Sigmoid colon (tissue), 7 donors: ENCODE measurements around the gene FKBP6. TPM values are rescaled to one million over a fixed set of nuclear protein-coding genes. Genes with fewer than 3 reads are reported as not detected.
A peak's percentile ranks its signal among the peaks of the same experiment; 100 is the strongest.

Experiments used
- DNase-seq: peaks from one replicate; pipeline ENCODE4 v3.0.0-alpha.2; 2019
- H3K27ac ChIP-seq, 4 donors: fragments of 200-600 bp; sonication (generic); one replicate each; pipeline ENCODE4 v1.5.1; 2016 to 2019; ENCODE audit warnings: mild to moderate bottlenecking in 1 of 4
- H3K27me3 ChIP-seq, 3 donors: fragments of 200-600 bp; sonication (generic); one replicate each; pipeline ENCODE4 v1.5.1; 2019; ENCODE audit warnings: mild to moderate bottlenecking in 1 of 3
- H3K36me3 ChIP-seq, 4 donors: fragments of 200-600 bp; sonication (generic); one replicate each; pipeline ENCODE4 v1.5.1; 2016 to 2019
- H3K4me1 ChIP-seq, 4 donors: fragments of 200-600 bp; sonication (generic); one replicate each; pipeline ENCODE4 v1.5.1; 2017 to 2019
- H3K4me3 ChIP-seq, 4 donors: fragments of 200-600 bp; sonication (generic); one replicate each; pipeline ENCODE4 v1.5.1; 2017 to 2019; ENCODE audit warnings: mild to moderate bottlenecking in 2 of 4, moderate library complexity in 1 of 4
- H3K9me3 ChIP-seq, 4 donors: fragments of 200-600 bp in 3 of 4; sonication (generic) in 3 of 4; one replicate each; pipeline versions ENCODE4 v1.5.1 to v1.6.1; 2013 to 2019
- CTCF ChIP-seq, 4 experiments: fragments of 450-650 bp in 3 of 4; fragments of 200-600 bp in 1 of 4; IDR thresholded peaks; one replicate each; pipeline ENCODE4 v1.5.1; 2016 to 2019; ENCODE audit warnings: antibody characterized with exemption in 4 of 4, mild to moderate bottlenecking in 3 of 4, moderate library complexity in 2 of 4
- EP300 ChIP-seq, 4 donors: sonication (generic); formaldehyde crosslinking; IDR thresholded peaks; one replicate each; pipeline ENCODE4 v1.6.1; 2017; ENCODE audit warnings: antibody characterized with exemption in 4 of 4
- POLR2A ChIP-seq, 2 donors: fragments of 450-650 bp; IDR thresholded peaks; one replicate each; pipeline ENCODE4 v1.6.1; 2016; ENCODE audit warnings: antibody characterized with exemption in 2 of 2, mild to moderate bottlenecking in 2 of 2, moderate library complexity in 2 of 2
- POLR2AphosphoS5 ChIP-seq, 4 donors: sonication (generic); formaldehyde crosslinking; IDR thresholded peaks; one replicate each; pipeline ENCODE4 v1.6.1; 2017; ENCODE audit warnings: antibody characterized with exemption in 4 of 4
- WGBS, 2 donors: extraction: QIAGEN DNeasy Blood & Tissue Kit; methylation state at CpG; one replicate each; pipeline ENCODE4 v1.1.7; 2013; 5-methylcytosine and 5-hydroxymethylcytosine counted together
- intact Hi-C: fragments of 100-400 bp; cut with DNase I; formaldehyde crosslinking; loops from one replicate; pipeline ENCODE4 v1.15.1; 2023
- polyA plus RNA-seq, 3 donors: library from polyadenylated mRNA; stranded (reverse); fragments of 200-250 nt; gene quantifications; one replicate each; pipeline ENCODE4 v1.2.3, GENCODE V29; 2013
- total RNA-seq, 4 donors: library from RNA; depleted of rRNA; stranded (reverse); fragments of >200 nt; gene quantifications; one replicate each; pipeline ENCODE4 v1.1.0, GENCODE V29; 2016
- donor health status: healthy with polysubstance abuse.
- donor health status: Bipolar disorder and iron deficiency.
- donor health status: healthy.

Gene FKBP6
- total and polyA plus RNA-seq, 7 donors = not detected

- Histone ChIP-seq H3K4me1 (peaks cover 0 to 10% (median 6%) of the 10 kb centered on the region in 4 donors), H3K4me3 (peak overlapping the region in 1 of 4 donors; percentile 29), H3K27ac (no peak overlapping the region), H3K27me3 (peaks cover 0 to 2% (median 0%) of the 10 kb centered on the region in 3 donors), H3K9me3 (no peaks in the 10 kb centered on the region), H3K36me3 (no peaks in the 10 kb centered on the region)
- intact Hi-C loops = loop anchor here (2.0 to 10.0 kb wide), 2 partner anchors 52 to 108 kb away; no protein-coding TSS in a partner anchor
- no peak for DNase-seq
- 43 to 60% methylated on average over 8 of the region's 8 CpGs for WGBS, 2 donors
- TF ChIP-seq CTCF (IDR thresholded peaks at IDR 0.05) (peak in 3 of 4 experiments; percentile 17 to 64 (median 44)), POLR2AphosphoS5 (IDR thresholded peaks at IDR 0.05) (no peak)
Measured at GRCh38 chr7:73342645-73343044, 14.7 kb downstream of the FKBP6 start.

GRCh38 chr7:73343671-73344380, 15.9 kb downstream of the FKBP6 start:
- TF ChIP-seq POLR2A (IDR thresholded peaks at IDR 0.05) (no peak), EP300 (IDR thresholded peaks at IDR 0.05) (no peak), POLR2AphosphoS5 (IDR thresholded peaks at IDR 0.05) (no peak), CTCF (IDR thresholded peaks at IDR 0.05) (no peak)
- intact Hi-C loops = loop anchor here (2.0 to 10.0 kb wide), 2 partner anchors 51 to 107 kb away; no protein-coding TSS in a partner anchor

GRCh38 chr7:73345538-73345937, 17.6 kb downstream of the FKBP6 start:
- no peaks in the 10 kb centered on the region for H3K9me3 ChIP-seq
- no peak overlapping the region for H3K27ac ChIP-seq
- peaks cover 0 to 10% (median 6%) of the 10 kb centered on the region in 4 donors for H3K4me1 ChIP-seq
- no peak overlapping the region for H3K4me3 ChIP-seq
- no peaks in the 10 kb centered on the region for H3K36me3 ChIP-seq
- no peak for TF ChIP-seq POLR2AphosphoS5 (IDR thresholded peaks at IDR 0.05)
- TF ChIP-seq EP300 (IDR thresholded peaks at IDR 0.05) = no peak
- TF ChIP-seq POLR2A (IDR thresholded peaks at IDR 0.05) = no peak
- no peak for TF ChIP-seq CTCF (IDR thresholded peaks at IDR 0.05)
- 52 to 60% methylated on average over 4 of the region's 4 CpGs for WGBS, 2 donors
- DNase-seq = no peak
- H3K27me3 ChIP-seq = peaks cover 0 to 5% (median 0%) of the 10 kb centered on the region in 3 donors
- intact Hi-C loops = loop anchor here (10.0 kb wide), 1 partner anchor 49 kb away; no protein-coding TSS in a partner anchor

More at GRCh38 chr7:73343671-73344380, 15.9 kb downstream of the FKBP6 start:
- WGBS, 2 donors = 60 to 79% methylated on average over 7 of the region's 7 CpGs
- H3K4me1 ChIP-seq = peaks cover 0 to 10% (median 6%) of the 10 kb centered on the region in 4 donors
- no peaks in the 10 kb centered on the region for H3K9me3 ChIP-seq
- DNase-seq = no peak
- H3K27me3 ChIP-seq = peaks cover 0 to 5% (median 0%) of the 10 kb centered on the region in 3 donors
- no peaks in the 10 kb centered on the region for H3K36me3 ChIP-seq
- H3K27ac ChIP-seq = no peak overlapping the region
- no peak overlapping the region for H3K4me3 ChIP-seq

- no peak for DNase-seq
- Histone ChIP-seq H3K4me3 (no peak overlapping the region), H3K27ac (no peak overlapping the region), H3K36me3 (no peaks in the 10 kb centered on the region), H3K9me3 (no peaks in the 10 kb centered on the region), H3K27me3 (peaks cover 0 to 5% (median 0%) of the 10 kb centered on the region in 3 donors), H3K4me1 (peaks cover 0 to 10% (median 6%) of the 10 kb centered on the region in 4 donors)
- intact Hi-C loops = loop anchor here (10.0 kb wide), 1 partner anchor 49 kb away; no protein-coding TSS in a partner anchor
- 58 to 66% methylated on average over 8 of the region's 8 CpGs for WGBS, 2 donors
- TF ChIP-seq POLR2A (IDR thresholded peaks at IDR 0.05) (no peak), CTCF (IDR thresholded peaks at IDR 0.05) (no peak), POLR2AphosphoS5 (IDR thresholded peaks at IDR 0.05) (no peak), EP300 (IDR thresholded peaks at IDR 0.05) (no peak)
Measured at GRCh38 chr7:73345951-73346350, 18.0 kb downstream of the FKBP6 start.
